GM19043 (cell line): Measurements from ENCODE around the gene METTL27.
"Not testable (repeated sequence)": the region's sequence is repeated elsewhere in the genome, so short reads cannot be mapped to it uniquely, and the experiment has no call there.

Experiments used
- ATAC-seq: cut with Tn5 transposase; IDR thresholded peaks from one replicate; pipeline ENCODE4 v1.9.1; 2021; ENCODE audit warnings: low read depth; ENCODE audit not compliant: unreplicated experiment

The METTL27 gene

GRCh38 chr7:73822319-73823173 is 19.8 kb downstream of the METTL27 start:
- ATAC-seq, result no peak

GRCh38 chr7:73821597-73822285 is 20.6 kb downstream of the METTL27 start:
- not testable (repeated sequence) for ATAC-seq

DNA sequence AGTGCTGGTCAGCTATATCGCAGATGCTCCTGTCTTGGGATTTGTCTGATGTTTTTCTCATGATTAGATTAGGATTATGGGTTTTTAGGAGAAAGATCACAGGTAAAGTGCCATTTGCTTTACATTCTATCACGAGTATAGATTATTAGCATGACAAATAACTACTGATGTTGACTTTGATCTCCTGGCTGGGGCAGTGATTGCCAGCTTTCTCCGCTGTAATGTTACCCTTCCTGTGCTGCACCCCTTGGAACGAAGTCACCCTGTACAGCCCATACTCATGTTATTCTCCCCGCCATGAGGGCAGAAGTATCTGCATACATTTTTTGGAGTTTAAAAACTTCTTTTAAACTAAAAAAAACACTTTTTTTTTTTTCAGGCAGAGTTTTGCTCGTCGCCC is 22.3 kb downstream of the METTL27 start:
- no peak for ATAC-seq

DNA sequence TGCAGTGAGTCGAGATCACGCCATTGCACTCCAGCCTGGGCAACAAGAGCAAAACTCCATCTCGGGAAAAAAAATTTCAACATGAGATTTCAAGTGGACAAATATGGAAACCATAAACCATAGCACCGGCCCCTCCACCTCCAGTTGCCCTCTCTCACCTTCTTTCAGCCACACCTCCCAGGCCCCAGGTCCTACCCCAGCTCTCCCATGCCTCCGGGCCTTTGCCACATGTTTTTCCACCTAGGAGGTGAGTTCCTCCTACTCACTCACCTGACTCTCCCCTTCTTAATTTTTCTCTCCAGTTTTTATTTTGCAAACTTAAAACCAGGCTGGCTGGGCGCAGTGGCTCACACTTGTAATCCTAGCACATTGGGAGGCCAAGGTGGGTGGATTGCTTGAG is 25.2 kb downstream of the METTL27 start:
- no peak for ATAC-seq

- no peak for ATAC-seq
Measured at GRCh38 chr7:73815436-73815835, 26.9 kb downstream of the METTL27 start.

GRCh38 chr7:73812996-73813395 is 29.3 kb downstream of the METTL27 start:
- ATAC-seq, result no peak

GRCh38 chr7:73811760-73812168 is 30.6 kb downstream of the METTL27 start:
- no peak for ATAC-seq

- ATAC-seq, result no peak
Measured at GRCh38 chr7:73810998-73811360, 31.3 kb downstream of the METTL27 start.

- no peak for ATAC-seq
Measured at GRCh38 chr7:73809467-73809951, 32.8 kb downstream of the METTL27 start.

GRCh38 chr7:73802459-73802858 is 39.9 kb downstream of the METTL27 start:
- ATAC-seq, result no peak

- no peak for ATAC-seq
Measured at GRCh38 chr7:73801577-73801976, 40.7 kb downstream of the METTL27 start.

DNA sequence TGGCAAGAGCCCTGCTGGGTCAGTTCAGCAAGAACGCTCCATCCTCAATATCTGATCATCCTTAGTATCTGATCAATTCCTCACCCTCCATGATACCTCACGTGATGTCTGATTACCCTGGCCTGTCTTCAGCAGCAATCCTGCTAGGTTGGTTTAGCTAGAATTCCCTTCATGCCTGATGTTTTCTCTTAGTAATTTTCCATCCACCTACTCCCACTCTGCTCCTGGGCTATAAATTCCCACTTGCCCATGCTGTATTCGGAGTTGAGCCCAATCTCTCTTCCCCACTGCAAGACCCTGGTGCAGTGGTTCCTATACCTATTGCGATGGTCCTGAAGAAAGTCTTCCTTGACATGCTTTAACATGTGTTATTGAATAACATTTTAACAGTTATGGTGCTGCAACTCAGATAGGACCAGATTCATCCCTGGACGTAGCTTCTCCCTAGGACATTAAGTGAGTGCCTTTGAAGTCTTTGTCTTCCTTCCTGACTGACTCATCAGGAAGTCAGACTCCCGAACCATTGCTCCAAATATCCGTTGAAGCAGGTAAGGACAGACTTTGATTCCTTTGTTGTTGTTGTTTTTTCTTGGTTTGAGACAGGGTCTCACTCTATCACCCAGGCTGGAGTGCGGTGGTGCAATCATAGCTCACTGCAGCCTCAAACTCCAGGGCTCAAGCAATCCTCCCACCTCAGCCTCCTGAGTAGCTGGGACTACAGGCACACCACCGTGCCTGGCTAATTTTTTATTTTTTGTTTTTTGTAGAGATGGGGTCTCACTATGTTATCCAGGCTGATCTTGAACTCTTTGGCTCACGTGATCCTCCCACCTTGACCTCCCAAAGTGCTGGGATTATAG is 42.8 kb downstream of the METTL27 start:
- no peak for ATAC-seq

DNA sequence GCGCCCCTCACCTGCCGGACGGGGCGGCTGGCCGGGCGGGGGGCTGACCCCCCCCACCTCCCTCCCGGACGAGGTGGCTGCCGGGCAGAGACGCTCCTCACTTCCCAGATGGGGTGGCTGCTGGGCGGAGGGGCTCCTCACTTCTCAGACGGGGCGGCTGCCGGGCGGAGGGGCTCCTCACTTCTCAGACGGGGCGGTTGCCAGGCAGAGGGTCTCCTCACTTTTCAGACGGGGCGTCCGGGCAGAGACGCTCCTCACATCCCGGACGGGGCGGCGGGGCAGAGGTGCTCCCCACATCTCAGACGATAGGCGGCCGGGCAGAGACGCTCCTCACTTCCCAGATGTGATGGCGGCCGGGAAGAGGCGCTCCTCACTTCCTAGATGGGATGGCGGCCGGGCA is 45.1 kb downstream of the METTL27 start:
- not testable (repeated sequence) for ATAC-seq

DNA sequence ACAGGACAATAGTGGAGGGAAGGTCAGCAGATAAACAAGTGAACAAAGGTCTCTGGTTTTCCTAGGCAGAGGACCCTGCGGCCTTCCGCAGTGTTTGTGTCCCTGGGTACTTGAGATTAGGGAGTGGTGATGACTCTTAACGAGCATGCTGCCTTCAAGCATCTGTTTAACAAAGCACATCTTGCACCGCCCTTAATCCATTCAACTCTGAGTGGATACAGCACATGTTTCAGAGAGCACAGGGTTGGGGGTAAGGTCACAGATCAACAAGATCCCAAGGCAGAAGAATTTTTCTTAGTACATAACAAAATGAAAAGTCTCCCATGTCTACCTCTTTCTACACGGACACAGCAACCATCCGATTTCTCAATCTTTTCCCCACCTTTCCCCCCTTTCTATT is 45.7 kb downstream of the METTL27 start:
- not testable (repeated sequence) for ATAC-seq

DNA sequence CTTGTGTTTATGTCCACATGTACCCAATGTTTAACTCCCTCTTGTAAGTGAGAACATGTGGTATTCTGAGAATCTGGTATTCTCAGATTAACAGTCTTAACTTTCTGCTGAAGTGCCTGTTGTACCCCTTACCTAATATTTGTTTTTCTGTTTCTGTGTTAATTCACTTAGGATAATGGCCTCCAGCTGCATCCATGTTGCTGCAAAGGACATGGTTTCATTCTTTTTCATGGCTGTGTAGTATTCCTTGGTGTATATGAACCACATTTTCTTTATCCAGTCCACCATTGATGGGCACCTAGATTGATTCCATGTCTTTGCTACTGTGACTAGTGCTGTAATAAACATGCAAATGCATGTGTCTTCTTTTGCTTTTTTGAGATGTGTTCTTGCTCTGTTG is 47.1 kb downstream of the METTL27 start:
- not testable (repeated sequence) for ATAC-seq

DNA sequence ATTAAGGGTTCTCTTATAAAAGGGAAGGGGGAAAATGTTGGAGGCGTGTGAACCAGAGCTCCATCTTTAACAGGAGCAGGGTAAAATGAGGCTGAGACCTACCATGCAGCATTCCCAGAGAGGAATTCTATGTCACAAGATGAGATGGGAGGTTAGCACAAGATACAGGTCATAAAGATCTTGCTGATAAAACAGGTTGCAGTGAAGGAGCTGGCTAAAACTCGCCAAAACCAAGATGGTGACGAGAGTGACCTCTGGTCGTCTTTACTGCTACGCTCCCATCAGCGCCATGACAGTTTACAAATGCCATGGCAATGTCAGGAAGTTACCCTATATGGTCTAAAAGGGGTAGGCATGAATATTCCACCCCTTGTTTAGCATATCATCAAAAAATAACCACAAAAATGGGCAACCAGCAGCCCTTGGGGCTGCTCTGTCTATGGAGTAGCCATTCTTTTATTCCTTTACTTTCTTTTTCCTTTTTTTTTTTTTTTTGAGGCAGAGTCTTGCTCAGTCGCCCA is 51.1 kb downstream of the METTL27 start:
- ATAC-seq, result not testable (repeated sequence)

- no peak for ATAC-seq
Measured at GRCh38 chr7:73789051-73789450, 53.3 kb downstream of the METTL27 start.

- not testable (repeated sequence) for ATAC-seq
Measured at GRCh38 chr7:73787786-73788048, 54.6 kb downstream of the METTL27 start.

- no peak for ATAC-seq
Measured at GRCh38 chr7:73786588-73786987, 55.7 kb downstream of the METTL27 start.
